ENCODE data around the gene LRP1B.
"Not testable (repeated sequence)": the region's sequence is repeated elsewhere in the genome, so short reads cannot be mapped to it uniquely, and the experiment has no call there.

Gene LRP1B

GRCh38 chr2:140680862-140681261 lies 1450.0 kb downstream of the LRP1B start:
- Mint-ChIP-seq H3K27ac (no peak overlapping the region), H3K27me3 (ENCODE audit: low read depth) (no peaks in the 10 kb centered on the region), H3K4me3 (no peak overlapping the region), H3K4me1 (ENCODE audit: low read depth) (no peaks in the 10 kb centered on the region), H3K9me3 (peaks cover 5% of the 10 kb centered on the region), H3K36me3 (ENCODE audit: low read depth) (no peaks in the 10 kb centered on the region)
- no peak for DNase-seq (ENCODE audit: low spot score)

- H3K9me3 Mint-ChIP-seq = peaks cover 5% of the 10 kb centered on the region
- H3K27ac Mint-ChIP-seq = no peak overlapping the region
- DNase-seq (ENCODE audit: low spot score) = no peak
- H3K4me1 Mint-ChIP-seq (ENCODE audit: low read depth) = no peaks in the 10 kb centered on the region
- no peak overlapping the region for H3K4me3 Mint-ChIP-seq
- no peaks in the 10 kb centered on the region for H3K36me3 Mint-ChIP-seq (ENCODE audit: low read depth)
- H3K27me3 Mint-ChIP-seq (ENCODE audit: low read depth) = no peaks in the 10 kb centered on the region
These were observed 1451.1 kb downstream of the LRP1B start for GRCh38 chr2:140679752-140680151.

- no peaks in the 10 kb centered on the region for H3K27me3 Mint-ChIP-seq (ENCODE audit: low read depth)
- no peak overlapping the region for H3K27ac Mint-ChIP-seq
- H3K36me3 Mint-ChIP-seq (ENCODE audit: low read depth) = no peaks in the 10 kb centered on the region
- H3K4me1 Mint-ChIP-seq (ENCODE audit: low read depth) = no peaks in the 10 kb centered on the region
- H3K4me3 Mint-ChIP-seq = no peak overlapping the region
- H3K9me3 Mint-ChIP-seq = peaks cover 23% of the 10 kb centered on the region
- DNase-seq (ENCODE audit: low spot score) = no peak
These were observed 1460.9 kb downstream of the LRP1B start for GRCh38 chr2:140669911-140670310.

- Mint-ChIP-seq H3K9me3 (peaks cover 15% of the 10 kb centered on the region), H3K4me3 (no peak overlapping the region), H3K4me1 (ENCODE audit: low read depth) (no peaks in the 10 kb centered on the region), H3K27ac (no peak overlapping the region), H3K36me3 (ENCODE audit: low read depth) (no peaks in the 10 kb centered on the region), H3K27me3 (ENCODE audit: low read depth) (no peaks in the 10 kb centered on the region)
- DNase-seq (ENCODE audit: low spot score) = no peak
These were observed 1463.6 kb downstream of the LRP1B start for GRCh38 chr2:140667203-140667602.

- DNase-seq (ENCODE audit: low spot score) = no peak
- Mint-ChIP-seq H3K9me3 (peaks cover 3% of the 10 kb centered on the region), H3K36me3 (ENCODE audit: low read depth) (no peaks in the 10 kb centered on the region), H3K4me1 (ENCODE audit: low read depth) (no peaks in the 10 kb centered on the region), H3K4me3 (no peak overlapping the region), H3K27me3 (ENCODE audit: low read depth) (no peaks in the 10 kb centered on the region), H3K27ac (no peak overlapping the region)
These were observed 1468.3 kb downstream of the LRP1B start for GRCh38 chr2:140662504-140662903.

GRCh38 chr2:140658760-140659692 lies 1471.8 kb downstream of the LRP1B start:
- peaks cover 3% of the 10 kb centered on the region for H3K9me3 Mint-ChIP-seq
- no peaks in the 10 kb centered on the region for H3K27me3 Mint-ChIP-seq (ENCODE audit: low read depth)
- no peak for DNase-seq (ENCODE audit: low spot score)
- no peak overlapping the region for H3K4me3 Mint-ChIP-seq
- H3K4me1 Mint-ChIP-seq (ENCODE audit: low read depth) = no peaks in the 10 kb centered on the region
- H3K27ac Mint-ChIP-seq = no peak overlapping the region
- H3K36me3 Mint-ChIP-seq (ENCODE audit: low read depth) = no peaks in the 10 kb centered on the region

- no peak for DNase-seq (ENCODE audit: low spot score)
- H3K4me3 Mint-ChIP-seq = no peak overlapping the region
These were observed 1473.2 kb downstream of the LRP1B start for GRCh38 chr2:140657657-140658056.

GRCh38 chr2:140654565-140654964 lies 1476.3 kb downstream of the LRP1B start:
- Mint-ChIP-seq H3K36me3 (ENCODE audit: low read depth) (no peaks in the 10 kb centered on the region), H3K27ac (no peak overlapping the region), H3K4me3 (no peak overlapping the region), H3K9me3 (peaks cover 4% of the 10 kb centered on the region), H3K4me1 (ENCODE audit: low read depth) (no peaks in the 10 kb centered on the region), H3K27me3 (ENCODE audit: low read depth) (no peaks in the 10 kb centered on the region)
- no peak for DNase-seq (ENCODE audit: low spot score)

More at GRCh38 chr2:140657657-140658056, 1473.2 kb downstream of the LRP1B start:
- no peaks in the 10 kb centered on the region for H3K27me3 Mint-ChIP-seq (ENCODE audit: low read depth)
- H3K4me1 Mint-ChIP-seq (ENCODE audit: low read depth) = no peaks in the 10 kb centered on the region
- no peaks in the 10 kb centered on the region for H3K36me3 Mint-ChIP-seq (ENCODE audit: low read depth)
- no peak overlapping the region for H3K27ac Mint-ChIP-seq
- H3K9me3 Mint-ChIP-seq = peaks cover 4% of the 10 kb centered on the region

- Mint-ChIP-seq H3K27ac (no peak overlapping the region), H3K4me3 (no peak overlapping the region), H3K4me1 (ENCODE audit: low read depth) (no peaks in the 10 kb centered on the region), H3K9me3 (peaks cover 13% of the 10 kb centered on the region), H3K27me3 (ENCODE audit: low read depth) (no peaks in the 10 kb centered on the region), H3K36me3 (ENCODE audit: low read depth) (no peaks in the 10 kb centered on the region)
- no peak for DNase-seq (ENCODE audit: low spot score)
These were observed 1480.0 kb downstream of the LRP1B start for GRCh38 chr2:140650825-140651224.

- DNase-seq (ENCODE audit: low spot score); H3K27me3 Mint-ChIP-seq (ENCODE audit: low read depth); H3K27ac Mint-ChIP-seq; H3K4me3 Mint-ChIP-seq; H3K4me1 Mint-ChIP-seq (ENCODE audit: low read depth); H3K36me3 Mint-ChIP-seq (ENCODE audit: low read depth): not testable (repeated sequence)
- peaks cover 13% of the 10 kb centered on the region for H3K9me3 Mint-ChIP-seq
These were observed 1480.7 kb downstream of the LRP1B start for GRCh38 chr2:140650134-140650533.

GRCh38 chr2:140648393-140648792 lies 1482.4 kb downstream of the LRP1B start:
- H3K36me3 Mint-ChIP-seq (ENCODE audit: low read depth) = no peaks in the 10 kb centered on the region
- no peak overlapping the region for H3K4me3 Mint-ChIP-seq
- H3K4me1 Mint-ChIP-seq (ENCODE audit: low read depth) = no peaks in the 10 kb centered on the region
- H3K27me3 Mint-ChIP-seq (ENCODE audit: low read depth) = no peaks in the 10 kb centered on the region
- H3K27ac Mint-ChIP-seq = no peak overlapping the region
- peaks cover 13% of the 10 kb centered on the region for H3K9me3 Mint-ChIP-seq
- DNase-seq (ENCODE audit: low spot score) = no peak

- no peaks in the 10 kb centered on the region for H3K36me3 Mint-ChIP-seq (ENCODE audit: low read depth)
- no peaks in the 10 kb centered on the region for H3K4me1 Mint-ChIP-seq (ENCODE audit: low read depth)
- H3K27me3 Mint-ChIP-seq (ENCODE audit: low read depth) = no peaks in the 10 kb centered on the region
- H3K9me3 Mint-ChIP-seq = peaks cover 11% of the 10 kb centered on the region
- no peak for DNase-seq (ENCODE audit: low spot score)
- H3K27ac Mint-ChIP-seq = no peak overlapping the region
- no peak overlapping the region for H3K4me3 Mint-ChIP-seq
These were observed 1487.0 kb downstream of the LRP1B start for GRCh38 chr2:140643761-140644187.

GRCh38 chr2:140641163-140641562 lies 1489.7 kb downstream of the LRP1B start:
- no peak for DNase-seq (ENCODE audit: low spot score)
- peaks cover 15% of the 10 kb centered on the region for H3K9me3 Mint-ChIP-seq
- H3K27me3 Mint-ChIP-seq (ENCODE audit: low read depth) = no peaks in the 10 kb centered on the region
- H3K4me1 Mint-ChIP-seq (ENCODE audit: low read depth) = no peaks in the 10 kb centered on the region
- no peak overlapping the region for H3K4me3 Mint-ChIP-seq
- no peaks in the 10 kb centered on the region for H3K36me3 Mint-ChIP-seq (ENCODE audit: low read depth)
- no peak overlapping the region for H3K27ac Mint-ChIP-seq

- H3K27me3 Mint-ChIP-seq (ENCODE audit: low read depth) = no peaks in the 10 kb centered on the region
- no peaks in the 10 kb centered on the region for H3K36me3 Mint-ChIP-seq (ENCODE audit: low read depth)
- no peaks in the 10 kb centered on the region for H3K4me1 Mint-ChIP-seq (ENCODE audit: low read depth)
- H3K9me3 Mint-ChIP-seq = peaks cover 11% of the 10 kb centered on the region
- DNase-seq (ENCODE audit: low spot score) = no peak
- no peak overlapping the region for H3K4me3 Mint-ChIP-seq
- H3K27ac Mint-ChIP-seq = no peak overlapping the region
These were observed 1491.2 kb downstream of the LRP1B start for GRCh38 chr2:140639628-140640027.

- Mint-ChIP-seq H3K4me3 (no peak overlapping the region), H3K4me1 (ENCODE audit: low read depth) (no peaks in the 10 kb centered on the region), H3K9me3 (peaks cover 31% of the 10 kb centered on the region), H3K27ac (no peak overlapping the region), H3K36me3 (ENCODE audit: low read depth) (no peaks in the 10 kb centered on the region), H3K27me3 (ENCODE audit: low read depth) (no peaks in the 10 kb centered on the region)
- DNase-seq (ENCODE audit: low spot score) = no peak
These were observed 1500.3 kb downstream of the LRP1B start for GRCh38 chr2:140630557-140630956.
